K562 (cell line): ENCODE data around the gene CASP6. TPM values are rescaled to one million over a fixed set of nuclear protein-coding genes. Genes with fewer than 3 reads are reported as not detected.

Experiments
- ATF1 ChIP-seq, 2 experiments: fragments of 450-650 bp in 1 of 2; IDR thresholded peaks; 2 replicates each; pipeline ENCODE4 v1.6.1; 2016; ENCODE audit warnings: missing compliant biosample characterization in 1 of 2, missing genetic modification characterization in 1 of 2
- BACH1 ChIP-seq: fragments of 200-800 bp; sonication (Bioruptor generic); IDR thresholded peaks from 2 replicates; pipeline ENCODE4 v1.6.1; 2016; ENCODE audit warnings: missing genetic modification characterization, missing compliant biosample characterization
- CBFA2T2 ChIP-seq: fragments of 450-650 bp; conservative IDR thresholded peaks from 2 replicates; pipeline ENCODE4 v1.6.1; 2017; ENCODE audit warnings: mild to moderate bottlenecking
- CEBPB ChIP-seq: fragments of 450-650 bp; IDR thresholded peaks from 2 replicates; pipeline ENCODE4 v1.6.1; 2016; ENCODE audit warnings: missing genetic modification characterization, missing compliant biosample characterization
- CHAMP1 ChIP-seq: fragments of 450-650 bp; IDR thresholded peaks from 2 replicates; pipeline ENCODE4 v1.6.1; 2016; ENCODE audit warnings: mild to moderate bottlenecking
- DACH1 ChIP-seq: fragments of 450-650 bp; IDR thresholded peaks from 2 replicates; pipeline ENCODE4 v1.6.1; 2018; ENCODE audit not compliant: partially characterized antibody
- EGR1 ChIP-seq: fragments of 450-650 bp; conservative IDR thresholded peaks from 2 replicates; pipeline ENCODE4 v1.6.1; 2017; ENCODE audit warnings: mild to moderate bottlenecking
- ESRRA ChIP-seq: fragments of 450-650 bp; IDR thresholded peaks from 2 replicates; pipeline ENCODE4 v1.6.1; 2014; ENCODE audit warnings: low read depth, mild to moderate bottlenecking, moderate library complexity, borderline replicate concordance
- ETV1 ChIP-seq: fragments of 450-650 bp; conservative IDR thresholded peaks from 2 replicates; pipeline ENCODE4 v1.6.1; 2016; ENCODE audit warnings: missing genetic modification characterization, control low read depth, low read depth, missing compliant biosample characterization
- HNRNPK ChIP-seq: fragments of 200-400 bp; formaldehyde crosslinking; IDR thresholded peaks from one replicate; pipeline ENCODE4 v1.6.1; 2018; ENCODE audit warnings: mild to moderate bottlenecking, low read depth, low read length; ENCODE audit not compliant: poor library complexity, severe bottlenecking
- HNRNPL ChIP-seq: fragments of 200-400 bp; formaldehyde crosslinking; IDR thresholded peaks from 2 replicates; pipeline ENCODE4 v1.6.1; 2017; ENCODE audit warnings: low read depth, mild to moderate bottlenecking, low read length
- KLF1 ChIP-seq: fragments of 450-650 bp; IDR thresholded peaks from 2 replicates; pipeline ENCODE4 v1.6.1; 2016; ENCODE audit warnings: missing genetic modification characterization, missing compliant biosample characterization
- LEF1 ChIP-seq: fragments of 450-650 bp; IDR thresholded peaks from 2 replicates; pipeline ENCODE4 v1.6.1; 2016; ENCODE audit warnings: mild to moderate bottlenecking
- MBD2 ChIP-seq: sonication (generic); IDR thresholded peaks from 2 replicates; pipeline ENCODE4 v1.6.1; 2016; ENCODE audit warnings: low read depth, borderline replicate concordance
- MTA2 ChIP-seq: fragments of 450-650 bp; IDR thresholded peaks from 2 replicates; pipeline ENCODE4 v1.6.1; 2016; ENCODE audit warnings: low read depth
- NFRKB ChIP-seq: fragments of 450-650 bp; IDR thresholded peaks from 2 replicates; pipeline ENCODE4 v1.6.1; 2016; ENCODE audit warnings: low read depth
- SRSF9 ChIP-seq: fragments of 200-400 bp; formaldehyde crosslinking; IDR thresholded peaks from 2 replicates; pipeline ENCODE4 v1.6.1; 2017; ENCODE audit warnings: low read depth, low read length, borderline replicate concordance
- TCF3 ChIP-seq: sonication (generic); formaldehyde crosslinking; IDR thresholded peaks from 2 replicates; pipeline ENCODE4 v1.4.0; 2020; ENCODE audit warnings: mild to moderate bottlenecking, missing genetic modification reagents
- XRCC5 ChIP-seq: fragments of 200-400 bp; formaldehyde crosslinking; IDR thresholded peaks from 2 replicates; pipeline ENCODE4 v1.6.1; 2017; ENCODE audit warnings: low read depth, mild to moderate bottlenecking, low read length
- ZFX ChIP-seq: sonication (generic); formaldehyde crosslinking; IDR thresholded peaks from 2 replicates; pipeline ENCODE4 v1.8.0; 2022; ENCODE audit warnings: mild to moderate bottlenecking, missing genetic modification reagents, moderate library complexity
- ZNF431 ChIP-seq: sonication (generic); formaldehyde crosslinking; IDR thresholded peaks from 2 replicates; pipeline ENCODE4 v1.8.0; 2022; ENCODE audit warnings: mild to moderate bottlenecking, missing genetic modification reagents
- ZNF444 ChIP-seq: fragments of 250-450 bp; sonication (Bioruptor Pico); IDR thresholded peaks from 2 replicates; pipeline ENCODE4 v1.4.0; 2020; ENCODE audit warnings: mild to moderate bottlenecking, moderate library complexity
- ZNF589 ChIP-seq: fragments of 200-800 bp; sonication (Bioruptor generic); IDR thresholded peaks from 2 replicates; pipeline ENCODE4 v1.6.1; 2016; ENCODE audit warnings: low read depth, missing genetic modification characterization, missing compliant biosample characterization
- ZNF592 ChIP-seq: fragments of 450-650 bp; IDR thresholded peaks from 2 replicates; pipeline ENCODE4 v1.6.1; 2017; ENCODE audit warnings: antibody characterized with exemption, mild to moderate bottlenecking
- polyA plus RNA-seq, 8 experiments: library from polyadenylated mRNA; depleted of rRNA in 4 of 8; stranded (reverse) in 5 of 8; unstranded in 3 of 8; fragments of >200 nt; fragmentation: Nextera tagmentation in 2 of 8; fragmentation: Illumina TruSeq in 1 of 8; extraction: Ambion mirVana in 2 of 8; extraction: Trizol in 1 of 8; gene quantifications; 2 replicates each; pipeline versions ENCODE4 v1.2.1 to v1.2.3, GENCODE V29; 2011 to 2014; ENCODE audit warnings: inconsistent platforms in 1 of 8, missing spikeins in 1 of 8
- total RNA-seq, 7 experiments: library from RNA; depleted of rRNA in 6 of 7; stranded (reverse); fragments of >200 nt in 6 of 7; fragmentation: Illumina TruSeq in 2 of 7; extraction: Trizol in 2 of 7; gene quantifications; 2 replicates each; pipeline versions ENCODE4 v1.2.1 to v1.2.3, GENCODE V29; 2011 to 2021; ENCODE audit warnings: low replicate concordance in 1 of 7

Gene CASP6
- total and polyA plus RNA-seq, 9 of the 15 experiments (the other 6 are each of a cell fraction or from before 2014, with no cell fraction given): 20.8 to 72.7 (median 39.1) TPM

- TF ChIP-seq CEBPB: peak; percentile 43; the same call in 1 of the 2 replicates
- TF ChIP-seq ZNF592: peak; percentile 82
- no peak for TF ChIP-seq KLF1
- TF ChIP-seq CBFA2T2: peak; percentile 83
- no peak for TF ChIP-seq ZNF431 (CRISPR knock-in tag)
- 0 out of 2 replicates have a peak, but pooled peaks have one; percentile 23 for TF ChIP-seq MTA2
- TF ChIP-seq ESRRA: peak; percentile 92
- TF ChIP-seq LEF1: peak; percentile 85
- no peak for TF ChIP-seq CHAMP1
- no peak for TF ChIP-seq ETV1
- no peak for TF ChIP-seq HNRNPL
- peak; percentile 73 for TF ChIP-seq TCF3 (CRISPR knock-in tag)
- no peak for TF ChIP-seq DACH1
- no peak for TF ChIP-seq SRSF9
- TF ChIP-seq ZFX: peak; percentile 77
- TF ChIP-seq MBD2: no peak
- TF ChIP-seq BACH1 (tag): no peak
- TF ChIP-seq EGR1: no peak
- no peak for TF ChIP-seq HNRNPK
- no peak for TF ChIP-seq ZNF444 (CRISPR knock-in tag)
- TF ChIP-seq NFRKB: peak; percentile 63; the same call in 1 of the 2 replicates
- TF ChIP-seq ATF1 (CRISPR knock-in tag; IDR thresholded peaks at IDR 0.05): no peak
- no peak for TF ChIP-seq ATF1 (tag; IDR thresholded peaks at IDR 0.05)
- no peak for TF ChIP-seq XRCC5
- TF ChIP-seq ZNF589: peak; percentile 37; the same call in 1 of the 2 replicates
These were observed 32.5 kb upstream of the CASP6 start (continued) for GRCh38 chr4:109735566-109736365.
